Ascending aorta (tissue), 2 donors: Measurements from ENCODE around the gene WFDC6. TPM values are rescaled to one million over a fixed set of nuclear protein-coding genes. Genes with fewer than 3 reads are reported as not detected.
"Not testable (repeated sequence)": the region's sequence is repeated elsewhere in the genome, so short reads cannot be mapped to it uniquely, and the experiment has no call there.

Source experiments
- DNase-seq, 2 donors: peaks; one replicate each; pipeline ENCODE4 v3.0.0-alpha.2; 2019; ENCODE audit warnings: low spot score in 2 of 2
- H3K27ac ChIP-seq, 2 donors: fragments of 200-600 bp; sonication (generic); one replicate each; pipeline ENCODE4 v1.5.1; 2016 to 2017; ENCODE audit warnings: mild to moderate bottlenecking in 1 of 2
- H3K27me3 ChIP-seq: fragments of 200-600 bp; sonication (generic); one replicate; pipeline ENCODE4 v1.5.1; 2017
- H3K36me3 ChIP-seq, 2 donors: fragments of 200-600 bp; sonication (generic); one replicate each; pipeline ENCODE4 v1.5.1; 2016
- H3K4me1 ChIP-seq, 2 donors: fragments of 200-600 bp; sonication (generic); one replicate each; pipeline ENCODE4 v1.5.1; 2016 to 2017; ENCODE audit warnings: mild to moderate bottlenecking in 1 of 2
- H3K4me3 ChIP-seq, 2 donors: fragments of 200-600 bp; sonication (generic); one replicate each; pipeline ENCODE4 v1.5.1; 2016 to 2017; ENCODE audit warnings: mild to moderate bottlenecking in 1 of 2
- H3K9me3 ChIP-seq, 2 donors: fragments of 200-600 bp; sonication (generic); one replicate each; pipeline ENCODE4 v1.5.1; 2016
- CTCF ChIP-seq, 3 experiments: fragments of 200-600 bp in 2 of 3; fragments of 450-650 bp in 1 of 3; sonication (generic) in 2 of 3; IDR thresholded peaks; one replicate each; pipeline ENCODE4 v1.5.1; 2016 to 2019; ENCODE audit warnings: antibody characterized with exemption in 3 of 3, mild to moderate bottlenecking in 1 of 3, moderate library complexity in 1 of 3
- intact Hi-C: fragments of 100-400 bp; cut with DNase I; formaldehyde crosslinking; loops from one replicate; pipeline ENCODE4 v1.15.1; 2023
- total RNA-seq: library from RNA; depleted of rRNA; stranded (reverse); fragments of >200 nt; gene quantifications from one replicate; pipeline ENCODE4 v1.1.0, GENCODE V29; 2016

Gene WFDC6
- total RNA-seq, 1 donor from 2014 or later, result not detected

- no peak overlapping the region for H3K4me3 ChIP-seq
- no peaks in the 10 kb centered on the region for H3K9me3 ChIP-seq
- H3K36me3 ChIP-seq, result no peaks in the 10 kb centered on the region
- no peak overlapping the region for H3K27ac ChIP-seq
- TF ChIP-seq CTCF (IDR thresholded peaks at IDR 0.05), result no peak
- no peaks in the 10 kb centered on the region for H3K4me1 ChIP-seq
- no peaks in the 10 kb centered on the region for H3K27me3 ChIP-seq
- intact Hi-C loops, result no loop called here
- DNase-seq, result no peak
Observed at GRCh38 chr20:45578231-45578630, 38.9 kb upstream of the WFDC6 start.

GRCh38 chr20:45576995-45577394, 37.7 kb upstream of the WFDC6 start:
- Histone ChIP-seq H3K4me3 (no peak overlapping the region), H3K36me3 (no peaks in the 10 kb centered on the region), H3K27me3 (no peaks in the 10 kb centered on the region), H3K4me1 (no peaks in the 10 kb centered on the region), H3K27ac (no peak overlapping the region), H3K9me3 (no peaks in the 10 kb centered on the region)
- intact Hi-C loops, result no loop called here
- DNase-seq, result no peak
- TF ChIP-seq CTCF (IDR thresholded peaks at IDR 0.05), result no peak

GRCh38 chr20:45575931-45576330, 36.6 kb upstream of the WFDC6 start:
- Histone ChIP-seq H3K9me3 (no peaks in the 10 kb centered on the region), H3K4me1 (no peaks in the 10 kb centered on the region), H3K27ac (no peak overlapping the region), H3K36me3 (no peaks in the 10 kb centered on the region), H3K27me3 (no peaks in the 10 kb centered on the region), H3K4me3 (no peak overlapping the region)
- intact Hi-C loops, result no loop called here
- no peak for DNase-seq
- TF ChIP-seq CTCF (IDR thresholded peaks at IDR 0.05), result no peak

- DNase-seq, intact Hi-C loops: not testable (repeated sequence)
Observed at GRCh38 chr20:45569650-45570049, 30.4 kb upstream of the WFDC6 start.

DNA sequence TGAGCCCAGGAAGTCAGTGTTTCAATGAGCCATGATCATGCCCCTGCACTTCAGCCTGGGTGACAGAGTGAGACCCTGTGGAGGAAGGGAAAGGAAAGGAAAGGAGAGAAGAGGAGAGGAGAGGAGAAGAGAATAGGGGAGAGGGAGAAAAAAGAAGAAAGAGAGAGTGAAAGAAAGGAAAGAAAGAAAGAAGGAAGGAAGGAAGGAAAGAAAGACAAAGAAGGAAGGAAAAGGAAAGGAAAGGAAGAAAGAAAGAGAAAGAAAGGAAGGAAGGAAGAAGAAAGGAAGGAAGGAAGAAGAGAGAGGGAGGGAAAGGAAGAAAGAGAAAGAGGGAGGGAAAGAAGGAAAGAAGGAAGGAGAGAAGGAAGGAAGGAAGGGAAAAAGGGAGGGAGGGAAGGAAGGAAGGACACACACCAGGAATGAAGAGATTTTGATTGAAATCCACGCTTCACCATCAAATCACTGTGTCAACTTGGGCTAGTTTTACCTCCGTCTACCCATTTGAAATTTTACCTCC, 25.5 kb upstream of the WFDC6 start:
- H3K4me3 ChIP-seq, result no peak overlapping the region

More at GRCh38 chr20:45569650-45570049, 30.4 kb upstream of the WFDC6 start:
- H3K27ac ChIP-seq, H3K27me3 ChIP-seq, H3K9me3 ChIP-seq, H3K36me3 ChIP-seq, H3K4me3 ChIP-seq, H3K4me1 ChIP-seq: not testable (repeated sequence)

DNA sequence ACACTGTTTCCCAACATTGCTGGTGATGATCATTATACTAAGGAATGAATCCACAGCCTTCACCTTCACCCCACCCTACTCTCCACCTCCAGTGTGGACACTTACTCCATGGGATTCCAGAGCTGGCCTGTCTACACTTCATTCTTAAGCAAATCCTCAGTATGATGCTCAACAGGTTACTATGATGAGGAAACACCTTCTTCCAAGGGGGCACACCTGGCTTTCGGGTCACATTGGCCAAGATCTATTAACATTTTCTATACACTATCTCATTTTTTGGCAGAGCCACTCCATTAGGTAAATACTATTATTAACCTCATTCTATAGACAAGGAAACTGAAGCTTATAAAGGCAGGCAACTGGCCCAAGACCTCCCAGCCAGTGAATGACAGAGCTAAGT, 15.9 kb upstream of the WFDC6 start:
- Histone ChIP-seq H3K27ac (no peak overlapping the region), H3K4me3 (no peak overlapping the region), H3K9me3 (no peaks in the 10 kb centered on the region), H3K27me3 (no peaks in the 10 kb centered on the region), H3K4me1 (no peaks in the 10 kb centered on the region), H3K36me3 (no peaks in the 10 kb centered on the region)
- no peak for DNase-seq
- TF ChIP-seq CTCF (IDR thresholded peaks at IDR 0.05), result no peak
- intact Hi-C loops, result no loop called here

More for the DNA sequence above, 25.5 kb upstream of the WFDC6 start:
- intact Hi-C loops, result no loop called here
- Histone ChIP-seq H3K27ac (no peak overlapping the region), H3K9me3 (no peaks in the 10 kb centered on the region), H3K36me3 (no peaks in the 10 kb centered on the region), H3K27me3 (no peaks in the 10 kb centered on the region), H3K4me1 (no peaks in the 10 kb centered on the region)
- TF ChIP-seq CTCF (IDR thresholded peaks at IDR 0.05), result no peak
- no peak for DNase-seq
